SK-N-SH (cell line): Measurements from ENCODE around the gene WDR27. TPM values are rescaled to one million over a fixed set of nuclear protein-coding genes. Genes with fewer than 3 reads are reported as not detected.

ENCODE experiments used
- CTCF ChIA-PET: fragments of 300-600, 350-600 bp; formaldehyde crosslinking; extraction: SDS; loops from one replicate; lab custom pipeline; 2021; lab: Yijun Ruan, JAX
- POLR2A ChIA-PET: fragments of 350-600 bp; sonication (Branson Sonifier 250); formaldehyde crosslinking; extraction: SDS; loops from one replicate; lab custom pipeline; 2020; ENCODE audit warnings: antibody characterized with exemption, inconsistent platforms; lab: Yijun Ruan, JAX
- DNase-seq: peaks from one replicate; pipeline ENCODE4 v3.0.0; 2012
- H2AFZ ChIP-seq: fragments of 200-600 bp; sonication (generic); 2 replicates; pipeline ENCODE4 v1.8.1; 2016; ENCODE audit warnings: antibody characterized with exemption, mild to moderate bottlenecking, low read depth
- H3F3A ChIP-seq: fragments of 200-600 bp; sonication (generic); replicated peaks from 2 replicates; pipeline ENCODE3; 2016; ENCODE audit warnings: antibody characterized with exemption, mild to moderate bottlenecking; ENCODE audit not compliant: insufficient read depth
- H3K27ac ChIP-seq, 2 experiments: fragments of 200-500 bp in 1 of 2; fragments of 200-600 bp in 1 of 2; sonication (Bioruptor generic) in 1 of 2; sonication (generic), shearing (Covaris generic) in 1 of 2; 2 replicates each; pipeline versions ENCODE4 v1.5.1 to v1.6.1; 2014 to 2016; ENCODE audit warnings: low read depth in 2 of 2, inconsistent platforms in 1 of 2, low read length in 1 of 2, mild to moderate bottlenecking in 1 of 2, mixed read lengths in 1 of 2
- H3K27me3 ChIP-seq: fragments of 200-600 bp; sonication (generic), shearing (Covaris generic); 2 replicates; pipeline ENCODE4 v1.6.1; 2016; ENCODE audit warnings: mixed run types; ENCODE audit not compliant: insufficient read depth
- H3K36me3 ChIP-seq, 2 experiments: fragments of 200-500 bp in 1 of 2; fragments of 200-600 bp in 1 of 2; sonication (Bioruptor generic) in 1 of 2; sonication (generic) in 1 of 2; replicated peaks in 1 of 2; 2 replicates each; pipeline versions ENCODE3 to v1.5.1; 2014 to 2016; ENCODE audit warnings: low read length in 1 of 2, mild to moderate bottlenecking in 1 of 2; ENCODE audit not compliant: insufficient read depth in 2 of 2, control insufficient read depth in 1 of 2
- H3K4me1 ChIP-seq, 2 experiments: fragments of 200-500 bp in 1 of 2; fragments of 200-600 bp in 1 of 2; sonication (Bioruptor generic) in 1 of 2; sonication (generic), shearing (Covaris generic) in 1 of 2; 2 replicates each; pipeline versions ENCODE4 v1.5.1 to v1.6.1; 2014 to 2016; ENCODE audit warnings: low read depth in 1 of 2, low read length in 1 of 2, mixed run types in 1 of 2; ENCODE audit not compliant: insufficient read depth in 2 of 2, control insufficient read depth in 1 of 2
- H3K4me2 ChIP-seq: fragments of 200-600 bp; sonication (generic), shearing (Covaris generic); 2 replicates; pipeline ENCODE4 v1.6.1; 2017; ENCODE audit warnings: mixed run types
- H3K4me3 ChIP-seq, 2 experiments: fragments of 200-500 bp in 1 of 2; fragments of 200-600 bp in 1 of 2; sonication (Bioruptor generic) in 1 of 2; sonication (generic), shearing (Covaris generic) in 1 of 2; 2 replicates each; pipeline versions ENCODE4 v1.5.1 to v1.8.1; 2014 to 2016; ENCODE audit warnings: low read depth in 2 of 2, inconsistent platforms in 1 of 2, low read length in 1 of 2, mild to moderate bottlenecking in 1 of 2, mixed read lengths in 1 of 2, moderate library complexity in 1 of 2
- H3K79me2 ChIP-seq: fragments of 200-600 bp; sonication (generic); 2 replicates; pipeline ENCODE4 v1.8.1; 2017; ENCODE audit warnings: mild to moderate bottlenecking; ENCODE audit not compliant: insufficient read depth
- H3K9ac ChIP-seq: fragments of 200-600 bp; sonication (generic); 2 replicates; pipeline ENCODE4 v1.6.1; 2017; ENCODE audit warnings: mixed run types
- H3K9me2 ChIP-seq: fragments of 200-600 bp; sonication (generic); 2 replicates; pipeline ENCODE4 v1.6.1; 2017; ENCODE audit warnings: mixed run types
- H3K9me3 ChIP-seq: fragments of 200-600 bp; sonication (generic); 2 replicates; pipeline ENCODE4 v1.6.1; 2017; ENCODE audit warnings: mixed run types, mild to moderate bottlenecking, moderate library complexity
- H4K20me1 ChIP-seq: fragments of 200-600 bp; sonication (generic); 2 replicates; pipeline ENCODE4 v1.6.1; 2017; ENCODE audit warnings: mild to moderate bottlenecking, mixed run types; ENCODE audit not compliant: insufficient read depth
- CTCF ChIP-seq: fragments of 200-600 bp; sonication (generic); IDR thresholded peaks from 2 replicates; pipeline ENCODE4 v1.6.1; 2017; ENCODE audit warnings: antibody characterized with exemption, mild to moderate bottlenecking, moderate library complexity
- ELF1 ChIP-seq: IDR thresholded peaks from 2 replicates; pipeline ENCODE4 v1.4.0; 2012
- FOSL2 ChIP-seq: IDR thresholded peaks from 2 replicates; pipeline ENCODE4 v1.4.0; 2012; ENCODE audit warnings: low read depth, mild to moderate bottlenecking, moderate library complexity, borderline replicate concordance
- FOXJ3 ChIP-seq: sonication (generic); formaldehyde crosslinking; IDR thresholded peaks from 2 replicates; pipeline ENCODE4 v1.5.1; 2020; ENCODE audit warnings: mild to moderate bottlenecking, missing genetic modification reagents
- GATA2 ChIP-seq: sonication (generic); formaldehyde crosslinking; IDR thresholded peaks from 2 replicates; pipeline ENCODE4 v1.5.0; 2020; ENCODE audit warnings: mild to moderate bottlenecking, missing genetic modification reagents
- JUND ChIP-seq: IDR thresholded peaks from 2 replicates; pipeline ENCODE4 v1.4.0; 2012
- MEF2A ChIP-seq: IDR thresholded peaks from 2 replicates; pipeline ENCODE4 v1.4.0; 2012; ENCODE audit warnings: low read depth, borderline replicate concordance
- PBX3 ChIP-seq: IDR thresholded peaks from 2 replicates; pipeline ENCODE4; 2012
- POLR2AphosphoS5 ChIP-seq: IDR thresholded peaks from 2 replicates; pipeline ENCODE4 v1.6.1; 2012; ENCODE audit warnings: low read depth, low read length
- TCF12 ChIP-seq: IDR thresholded peaks from 2 replicates; pipeline ENCODE4 v1.4.0; 2012
- YY1 ChIP-seq: IDR thresholded peaks from 2 replicates; pipeline ENCODE4 v1.4.0; 2012; ENCODE audit warnings: low read depth, mild to moderate bottlenecking
- ZBTB33 ChIP-seq: IDR thresholded peaks from 2 replicates; pipeline ENCODE4 v1.4.0; 2012; ENCODE audit warnings: low read depth, borderline replicate concordance
- WGBS: methylation state at CpG from one replicate; pipeline ENCODE4 v1.1.6; 2017; ENCODE audit warnings: low lambda C conversion rate; 5-methylcytosine and 5-hydroxymethylcytosine counted together
- polyA plus RNA-seq, 3 experiments: library from polyadenylated mRNA; depleted of rRNA; stranded (reverse); fragments of >200 nt; gene quantifications; 2 replicates each; pipeline ENCODE4 v1.2.3, GENCODE V29; 2012

WDR27 gene
- polyA plus RNA-seq, 1 of the 3 experiments (the other 2 are of a cell fraction), result 55.6 TPM

GRCh38 chr6:169579407-169580111, 122.3 kb downstream of the WDR27 start:
- 89% methylated on average over 7 of the region's 7 CpGs for WGBS
- H3K27me3 ChIP-seq, result no peaks in the 10 kb centered on the region
- no peaks in the 10 kb centered on the region for H3K9me2 ChIP-seq
- no peaks in the 10 kb centered on the region for H3K9me3 ChIP-seq
- no peaks in the 10 kb centered on the region for H3K4me1 ChIP-seq
- DNase-seq, result no peak
- no peak overlapping the region for H3K4me3 ChIP-seq
- H3K27ac ChIP-seq, result no peak overlapping the region
- no peak overlapping the region for H3K9ac ChIP-seq
- H3K36me3 ChIP-seq, result peaks cover 2 to 3% of the 10 kb centered on the region in 2 experiments
- H4K20me1 ChIP-seq, result no peaks in the 10 kb centered on the region
- CTCF ChIA-PET, result no interaction called here
- H3F3A ChIP-seq, result no peaks in the 10 kb centered on the region
- TF ChIP-seq YY1, result no peak
- no peak for TF ChIP-seq TCF12
- no peak for TF ChIP-seq JUND
- TF ChIP-seq CTCF, result no peak
- TF ChIP-seq MEF2A, result no peak
- no peak for TF ChIP-seq GATA2
- H3K79me2 ChIP-seq, result no peaks in the 10 kb centered on the region
- H2AFZ ChIP-seq, result no peak overlapping the region
- POLR2A ChIA-PET, result no interaction called here
- H3K4me2 ChIP-seq, result no peak overlapping the region

GRCh38 chr6:169577974-169578373, 123.9 kb downstream of the WDR27 start:
- no peaks in the 10 kb centered on the region for H3K4me1 ChIP-seq
- no peaks in the 10 kb centered on the region for H3K79me2 ChIP-seq
- H3K9me2 ChIP-seq, result no peaks in the 10 kb centered on the region
- TF ChIP-seq ELF1 (no peak), POLR2AphosphoS5 (no peak), PBX3 (no peak), FOXJ3 (CRISPR knock-in tag) (no peak), ZBTB33 (no peak), FOSL2 (no peak)
- H3K9me3 ChIP-seq, result no peaks in the 10 kb centered on the region
- no peaks in the 10 kb centered on the region for H3F3A ChIP-seq
- no peak overlapping the region for H3K4me2 ChIP-seq
- no peak for DNase-seq
- 92% methylated on average over 14 of the region's 14 CpGs for WGBS
- POLR2A ChIA-PET, result no interaction called here
- H3K27me3 ChIP-seq, result no peaks in the 10 kb centered on the region
- H3K4me3 ChIP-seq, result no peak overlapping the region
- CTCF ChIA-PET, result no interaction called here
- no peak overlapping the region for H2AFZ ChIP-seq
- H4K20me1 ChIP-seq, result no peaks in the 10 kb centered on the region
- no peak overlapping the region for H3K9ac ChIP-seq
- no peak overlapping the region for H3K27ac ChIP-seq
- H3K36me3 ChIP-seq, result peaks cover 0 to 3% of the 10 kb centered on the region in 2 experiments
